Hematopoietic multipotent progenitor cell treated with erythropoietin and hydrocortisone succinate and interleukin-3 and kit ligand, for 17 days (in vitro differentiated cells): ENCODE data around the gene IER5L.
A peak's percentile ranks its signal among the peaks of the same experiment; 100 is the strongest.
"Not testable (repeated sequence)": the region's sequence is repeated elsewhere in the genome, so short reads cannot be mapped to it uniquely, and the experiment has no call there.

Source experiments
- DNase-seq: peaks from one replicate; pipeline ENCODE4 v3.0.0-alpha.2; 2015; ENCODE audit warnings: low spot score

IER5L gene

DNA sequence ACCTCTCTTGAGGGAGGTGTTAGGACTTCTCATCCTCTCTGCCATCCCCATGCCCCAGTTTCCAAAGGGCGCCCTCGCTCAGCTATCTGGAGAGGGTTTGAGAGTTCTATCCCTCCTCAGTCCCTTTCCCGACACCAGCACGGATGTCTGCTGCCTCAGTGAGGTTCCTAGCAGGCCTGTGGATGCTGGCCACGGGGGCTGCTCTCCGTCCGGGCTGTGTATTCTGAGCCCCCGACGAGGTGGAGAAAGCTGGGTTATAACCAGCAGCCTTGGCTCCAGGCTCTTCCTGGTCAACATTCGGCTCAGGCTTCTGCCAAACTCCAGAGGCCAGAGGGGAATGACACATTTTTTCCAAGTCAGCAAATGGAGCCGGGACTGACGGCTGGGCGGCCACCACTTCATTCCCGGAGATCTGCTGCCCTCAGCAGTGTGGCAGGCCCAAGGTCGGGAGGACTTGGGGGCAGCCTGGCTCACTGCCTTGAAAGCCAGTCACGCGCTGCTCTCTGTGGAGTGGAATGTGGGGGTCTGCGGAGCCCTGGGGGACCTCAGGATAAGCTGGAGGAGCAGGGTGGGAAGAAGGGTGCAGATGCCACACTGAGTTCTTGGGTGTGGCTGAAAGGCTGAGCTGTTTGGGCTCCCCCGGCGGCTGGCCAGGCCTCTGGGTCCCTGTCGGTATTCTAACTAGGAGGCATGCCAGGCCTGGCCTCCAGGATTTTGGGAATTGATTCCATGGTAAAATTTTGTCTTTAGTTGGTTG lies 39.4 kb downstream of the IER5L start:
- no peak for DNase-seq

DNA sequence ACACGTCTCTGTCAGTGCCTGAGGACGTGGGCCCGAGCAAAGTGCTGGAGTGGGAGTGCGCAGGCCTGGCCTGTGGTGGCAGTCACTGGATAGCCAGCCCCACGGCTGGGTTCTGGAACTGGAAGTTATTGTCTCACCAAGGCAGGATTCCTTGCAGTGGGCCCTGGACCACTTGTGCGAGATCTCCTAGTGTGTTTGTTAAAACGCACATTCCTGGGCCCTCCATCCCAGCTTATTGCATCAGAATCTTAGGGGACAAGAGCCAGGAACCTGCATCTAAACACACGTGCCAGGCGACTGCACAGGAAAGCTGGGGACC lies 40.0 kb downstream of the IER5L start:
- DNase-seq, result no peak

GRCh38 chr9:129137292-129138143 lies 40.5 kb downstream of the IER5L start:
- no peak for DNase-seq

DNA sequence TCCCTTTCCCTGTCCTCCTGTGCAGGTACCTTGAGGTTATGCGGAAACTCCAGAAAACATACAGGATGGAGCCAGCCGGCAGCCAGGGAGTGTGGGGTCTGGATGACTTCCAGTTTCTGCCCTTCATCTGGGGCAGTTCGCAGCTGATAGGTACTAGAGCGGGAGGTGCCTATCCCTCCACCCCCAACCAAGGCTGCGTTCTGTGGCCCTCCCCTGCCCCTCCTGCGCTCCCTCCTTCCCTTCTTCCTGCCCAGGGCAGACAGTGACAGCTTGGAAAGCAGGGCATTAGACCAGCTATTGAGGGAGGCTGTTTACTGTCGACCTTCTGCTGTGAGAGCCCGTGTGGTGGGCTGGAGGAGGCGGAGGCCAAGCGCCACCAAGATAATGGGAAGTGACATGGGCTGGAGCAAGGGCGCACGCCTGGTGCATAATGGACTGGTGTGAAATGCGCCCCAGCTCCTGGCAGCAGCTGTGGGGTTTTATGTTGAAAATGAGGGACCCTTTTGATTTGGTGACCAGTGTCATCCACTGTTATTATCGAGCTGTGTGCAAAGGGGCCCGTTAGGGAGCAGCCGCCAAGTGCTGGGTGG lies 41.5 kb downstream of the IER5L start:
- DNase-seq, result no peak

GRCh38 chr9:129135476-129135875 lies 42.6 kb downstream of the IER5L start:
- no peak for DNase-seq

- no peak for DNase-seq
Measured at GRCh38 chr9:129133082-129133481, 45.0 kb downstream of the IER5L start.

- DNase-seq, result peak; percentile 81
Measured at GRCh38 chr9:129131300-129132145, 46.5 kb downstream of the IER5L start.

DNA sequence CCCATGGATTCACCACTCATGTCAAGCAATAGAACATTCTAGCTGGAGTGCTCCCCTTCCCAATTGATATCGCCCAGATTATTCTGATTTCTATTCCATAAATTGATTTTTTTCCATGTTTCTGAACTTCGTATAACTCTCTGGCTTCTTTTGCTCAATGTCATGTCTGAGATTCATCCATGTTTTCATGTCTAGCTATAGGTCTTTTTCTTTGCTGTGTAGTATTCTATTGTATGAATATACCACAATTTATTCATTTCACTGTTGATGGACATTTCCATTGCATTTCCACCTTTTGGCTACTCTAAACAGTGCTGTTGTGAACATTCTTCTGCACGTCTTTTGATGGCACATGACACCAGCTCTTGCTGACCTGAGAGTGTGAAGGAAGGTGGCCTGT lies 47.3 kb downstream of the IER5L start:
- no peak for DNase-seq

GRCh38 chr9:129130271-129130670 lies 47.8 kb downstream of the IER5L start:
- not testable (repeated sequence) for DNase-seq

DNA sequence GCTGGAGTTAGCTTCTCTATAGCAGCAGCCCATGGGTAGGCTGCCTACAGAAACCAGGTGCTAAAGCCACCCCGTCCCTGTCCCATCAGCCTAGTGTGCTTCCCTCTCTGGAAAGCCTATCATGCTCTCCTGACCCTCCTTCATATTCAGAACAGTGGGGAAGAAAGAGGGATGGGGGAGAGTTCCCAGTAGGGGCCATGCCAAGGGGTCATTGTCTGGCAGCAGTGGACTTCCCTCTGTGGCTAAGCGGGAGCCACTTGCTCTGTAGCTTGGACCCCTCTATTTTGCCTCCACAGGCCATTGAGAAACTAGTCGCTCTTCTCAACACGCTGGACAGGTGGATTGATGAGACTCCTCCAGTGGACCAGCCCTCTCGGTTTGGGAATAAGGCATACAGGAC lies 49.4 kb downstream of the IER5L start:
- no peak for DNase-seq

- DNase-seq, result no peak
Measured at GRCh38 chr9:129126749-129127618, 51.1 kb downstream of the IER5L start.
